Measurements from ENCODE around the gene NR3C2. TPM values are rescaled to one million over a fixed set of nuclear protein-coding genes. Genes with fewer than 3 reads are reported as not detected.

The NR3C2 gene
- total RNA-seq, 1 experiment from 2014 or later = 2.8 TPM

- Histone ChIP-seq H3K4me1 (ENCODE audit: insufficient read depth, low read length) (peaks cover 18% of the 10 kb centered on the region; the same call in 1 of the 2 replicates), H3F3A (ENCODE audit: low read length, unreplicated experiment) (no peaks in the 10 kb centered on the region), H3K27ac (ENCODE audit: low read length) (no peak overlapping the region), H3K4me3 (ENCODE audit: low read length) (peak overlapping the region; percentile 86), H3K9me3 (ENCODE audit: low read length) (no peaks in the 10 kb centered on the region), H4K20me1 (ENCODE audit: low read length) (no peaks in the 10 kb centered on the region), H3K27me3 (ENCODE audit: low read length) (no peaks in the 10 kb centered on the region), H3K36me3 (ENCODE audit: low read depth, low read length) (no peaks in the 10 kb centered on the region), H3K9ac (ENCODE audit: low read length) (peak overlapping the region; percentile 44), H2AFZ (ENCODE audit: low read length) (peak overlapping the region; percentile 72), H3K9me2 (replicated peaks; ENCODE audit: low read length) (no peaks in the 10 kb centered on the region), H3K79me2 (ENCODE audit: low read length) (0 out of 2 replicates have a peak, but pooled peaks cover 4% of the 10 kb centered on the region), H3K4me2 (ENCODE audit: low read length) (peak overlapping the region; percentile 92)
- TF ChIP-seq EZH2phosphoT487 (IDR thresholded peaks at IDR 0.05; ENCODE audit: borderline replicate concordance, low read length) (no peak), CTCF (conservative IDR thresholded peaks at IDR 0.05; ENCODE audit: low read depth, low read length) (no peak), EZH2 (IDR thresholded peaks at IDR 0.05; ENCODE audit: low read length, unreplicated experiment) (no peak)
- intact Hi-C loops (cut with micrococcal nuclease) = loop anchor here (2.0 to 5.0 kb wide), 4 partner anchors 273 to 819 kb away; no protein-coding TSS in a partner anchor
- DNase-seq (peak; percentile 5), ATAC-seq (peak; percentile 0; the same call in 1 of the 2 replicates)
- no TSS peak for BruUV-seq (replicated peaks)
- POLR2A ChIA-PET (ENCODE audit: unreplicated experiment) = interaction anchor here (0.7 kb wide), 1 partner anchor 272 kb away, joined by 3 read pairs; no protein-coding TSS in a partner anchor
- CTCF ChIA-PET = no interaction called here
These were observed 1.5 kb upstream of the NR3C2 start for GRCh38 chr4:148443512-148444295.

- no peak overlapping the region for H3K27ac ChIP-seq (ENCODE audit: low read length)
- TSS peak; percentile 90 for BruUV-seq (replicated peaks)
- no peaks in the 10 kb centered on the region for H3K9me2 ChIP-seq (replicated peaks; ENCODE audit: low read length)
- H2AFZ ChIP-seq (ENCODE audit: low read length) = peak overlapping the region; percentile 72
- no peaks in the 10 kb centered on the region for H3K9me3 ChIP-seq (ENCODE audit: low read length)
- H3K4me1 ChIP-seq (ENCODE audit: insufficient read depth, low read length) = peaks cover 18% of the 10 kb centered on the region; the same call in 1 of the 2 replicates
- ATAC-seq = 0 out of 2 replicates have a peak, but pooled peaks have one; percentile 0
- H3K4me2 ChIP-seq (ENCODE audit: low read length) = peak overlapping the region; percentile 92
- no peaks in the 10 kb centered on the region for H3K36me3 ChIP-seq (ENCODE audit: low read depth, low read length)
- no peaks in the 10 kb centered on the region for H3K27me3 ChIP-seq (ENCODE audit: low read length)
- POLR2A ChIA-PET (ENCODE audit: unreplicated experiment) = interaction anchor here (0.6 to 0.7 kb wide), 4 partner anchors 272 to 906 kb away, joined by 3 to 11 read pairs (median 3); no protein-coding TSS in a partner anchor
- no peak for DNase-seq
- intact Hi-C loops (cut with micrococcal nuclease) = loop anchor here (1.0 to 5.0 kb wide), 5 partner anchors 72 to 819 kb away; no protein-coding TSS in a partner anchor
- CTCF ChIA-PET = no interaction called here
- peak overlapping the region; percentile 56 for H3K9ac ChIP-seq (ENCODE audit: low read length)
- TF ChIP-seq CTCF (conservative IDR thresholded peaks at IDR 0.05; ENCODE audit: low read depth, low read length) (no peak), EZH2phosphoT487 (IDR thresholded peaks at IDR 0.05; ENCODE audit: borderline replicate concordance, low read length) (no peak), EZH2 (IDR thresholded peaks at IDR 0.05; ENCODE audit: low read length, unreplicated experiment) (no peak)
- no peaks in the 10 kb centered on the region for H4K20me1 ChIP-seq (ENCODE audit: low read length)
- H3K4me3 ChIP-seq (ENCODE audit: low read length) = peak overlapping the region; percentile 86
- H3K79me2 ChIP-seq (ENCODE audit: low read length) = 0 out of 2 replicates have a peak, but pooled peaks cover 4% of the 10 kb centered on the region
- H3F3A ChIP-seq (ENCODE audit: low read length, unreplicated experiment) = no peaks in the 10 kb centered on the region
These were observed 758 bp upstream of the NR3C2 start for GRCh38 chr4:148442832-148443511.
